SH-SY5Y (cell line): ENCODE data around the gene ZCCHC7.

Experiments used
- GATA2 ChIP-seq: IDR thresholded peaks from 2 replicates; pipeline ENCODE4 v1.6.1; 2011; ENCODE audit warnings: mild to moderate bottlenecking, low read depth, low read length
- GATA3 ChIP-seq: IDR thresholded peaks from 2 replicates; pipeline ENCODE4 v1.6.1; 2011; ENCODE audit warnings: low read depth, mild to moderate bottlenecking, low read length, moderate library complexity

DNA sequence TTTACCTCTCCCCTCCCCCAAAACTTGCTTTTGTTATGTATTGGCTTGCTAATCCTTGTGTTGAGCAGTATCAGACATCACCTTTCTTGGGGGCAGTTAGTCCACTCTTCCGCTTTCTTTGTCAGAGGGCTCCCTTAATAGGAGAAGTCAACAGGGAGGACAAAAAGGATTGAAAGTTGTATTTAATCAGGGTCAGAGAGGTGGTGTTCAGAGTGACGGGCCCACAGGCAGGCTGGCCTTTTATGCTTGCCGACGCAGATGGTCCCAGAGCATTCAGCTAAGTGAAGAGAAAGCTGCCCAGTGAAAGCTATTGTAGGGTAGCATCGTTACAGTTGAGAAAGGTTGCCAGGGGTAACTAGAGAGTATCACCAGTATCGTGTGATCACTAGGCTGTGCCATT is 131.1 kb downstream of the ZCCHC7 start:
- no peak for TF ChIP-seq GATA2
- TF ChIP-seq GATA3, result no peak
